ENCODE results near the gene LITAF.

The LITAF gene

DNA sequence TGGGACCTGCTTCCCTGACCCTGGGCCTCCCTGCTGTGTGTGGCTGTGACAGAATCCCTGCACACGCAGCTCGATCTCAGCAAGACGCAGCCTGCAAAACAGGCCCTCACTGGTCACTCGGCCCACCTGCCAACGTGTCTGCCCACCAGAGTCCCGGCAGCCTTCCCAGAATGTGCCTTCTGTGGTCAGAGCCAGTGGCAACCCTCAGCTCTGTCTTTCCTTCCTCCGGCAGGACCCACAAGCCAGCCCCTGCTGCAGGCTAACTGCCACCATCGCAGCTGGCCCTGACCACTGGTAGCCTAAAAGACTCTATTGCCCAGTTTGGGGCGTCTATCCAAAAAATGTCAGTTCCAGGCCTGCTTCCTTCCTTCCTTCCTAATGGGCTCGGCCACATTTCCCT is 83.2 kb downstream of the LITAF start:
- H3K9ac ChIP-seq (ENCODE audit: low read length) = no peak overlapping the region
- no peak overlapping the region for H3K4me3 ChIP-seq (ENCODE audit: insufficient read depth, low read length, poor library complexity, severe bottlenecking)
- no peaks in the 10 kb centered on the region for H3K27me3 ChIP-seq (ENCODE audit: low read length)
- H3K36me3 ChIP-seq (ENCODE audit: low read length) = no peaks in the 10 kb centered on the region
- TF ChIP-seq, protein P1, sequence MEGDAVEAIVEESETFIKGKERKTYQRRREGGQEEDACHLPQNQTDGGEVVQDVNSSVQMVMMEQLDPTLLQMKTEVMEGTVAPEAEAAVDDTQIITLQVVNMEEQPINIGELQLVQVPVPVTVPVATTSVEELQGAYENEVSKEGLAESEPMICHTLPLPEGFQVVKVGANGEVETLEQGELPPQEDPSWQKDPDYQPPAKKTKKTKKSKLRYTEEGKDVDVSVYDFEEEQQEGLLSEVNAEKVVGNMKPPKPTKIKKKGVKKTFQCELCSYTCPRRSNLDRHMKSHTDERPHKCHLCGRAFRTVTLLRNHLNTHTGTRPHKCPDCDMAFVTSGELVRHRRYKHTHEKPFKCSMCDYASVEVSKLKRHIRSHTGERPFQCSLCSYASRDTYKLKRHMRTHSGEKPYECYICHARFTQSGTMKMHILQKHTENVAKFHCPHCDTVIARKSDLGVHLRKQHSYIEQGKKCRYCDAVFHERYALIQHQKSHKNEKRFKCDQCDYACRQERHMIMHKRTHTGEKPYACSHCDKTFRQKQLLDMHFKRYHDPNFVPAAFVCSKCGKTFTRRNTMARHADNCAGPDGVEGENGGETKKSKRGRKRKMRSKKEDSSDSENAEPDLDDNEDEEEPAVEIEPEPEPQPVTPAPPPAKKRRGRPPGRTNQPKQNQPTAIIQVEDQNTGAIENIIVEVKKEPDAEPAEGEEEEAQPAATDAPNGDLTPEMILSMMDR (IDR thresholded peaks at IDR 0.05; ENCODE audit: insufficient read depth, low read length, poor library complexity, severe bottlenecking) = no peak
- TF ChIP-seq EZH2phosphoT487 (conservative IDR thresholded peaks at IDR 0.05; ENCODE audit: low read length) = no peak
- H3K9me2 ChIP-seq (replicated peaks; ENCODE audit: insufficient read depth, low read length) = no peaks in the 10 kb centered on the region
- no peaks in the 10 kb centered on the region for H3F3A ChIP-seq (ENCODE audit: insufficient read depth)
- no peaks in the 10 kb centered on the region for H4K20me1 ChIP-seq (ENCODE audit: low read depth, low read length)
- no peaks in the 10 kb centered on the region for H3K9me3 ChIP-seq (ENCODE audit: insufficient read depth, low read length)
- no peaks in the 10 kb centered on the region for H3K79me2 ChIP-seq (ENCODE audit: insufficient read depth, low read length)
- no peak overlapping the region for H2AFZ ChIP-seq (ENCODE audit: low read depth, low read length, severe bottlenecking)
- H3K27ac ChIP-seq (ENCODE audit: low read depth, low read length) = no peak overlapping the region
- no peak overlapping the region for H3K4me2 ChIP-seq (ENCODE audit: low read depth, low read length, poor library complexity, severe bottlenecking)

GRCh38 chr16:11502239-11502638 is 84.5 kb downstream of the LITAF start:
- no peaks in the 10 kb centered on the region for H3K9me2 ChIP-seq (replicated peaks; ENCODE audit: insufficient read depth, low read length)
- H3K4me2 ChIP-seq (ENCODE audit: low read depth, low read length, poor library complexity, severe bottlenecking) = no peak overlapping the region
- H3F3A ChIP-seq (ENCODE audit: insufficient read depth) = peaks cover 7% of the 10 kb centered on the region; the same call in 1 of the 2 replicates
- TF ChIP-seq EZH2phosphoT487 (conservative IDR thresholded peaks at IDR 0.05; ENCODE audit: low read length) = no peak
- TF ChIP-seq, protein P1 (IDR thresholded peaks at IDR 0.05; ENCODE audit: insufficient read depth, low read length, poor library complexity, severe bottlenecking) = no peak
- no peak overlapping the region for H3K9ac ChIP-seq (ENCODE audit: low read length)
- H3K27me3 ChIP-seq (ENCODE audit: low read length) = no peaks in the 10 kb centered on the region
- H3K27ac ChIP-seq (ENCODE audit: low read depth, low read length) = no peak overlapping the region
- no peaks in the 10 kb centered on the region for H4K20me1 ChIP-seq (ENCODE audit: low read depth, low read length)
- H3K36me3 ChIP-seq (ENCODE audit: low read length) = no peaks in the 10 kb centered on the region
- H3K9me3 ChIP-seq (ENCODE audit: insufficient read depth, low read length) = no peaks in the 10 kb centered on the region
- H3K79me2 ChIP-seq (ENCODE audit: insufficient read depth, low read length) = no peaks in the 10 kb centered on the region
- H2AFZ ChIP-seq (ENCODE audit: low read depth, low read length, severe bottlenecking) = no peak overlapping the region
- no peak overlapping the region for H3K4me3 ChIP-seq (ENCODE audit: insufficient read depth, low read length, poor library complexity, severe bottlenecking)

- Histone ChIP-seq H2AFZ (ENCODE audit: low read depth, low read length, severe bottlenecking) (no peak overlapping the region), H3K27ac (ENCODE audit: low read depth, low read length) (no peak overlapping the region), H3K27me3 (ENCODE audit: low read length) (no peaks in the 10 kb centered on the region), H3K4me2 (ENCODE audit: low read depth, low read length, poor library complexity, severe bottlenecking) (no peak overlapping the region), H3K36me3 (ENCODE audit: low read length) (no peaks in the 10 kb centered on the region), H4K20me1 (ENCODE audit: low read depth, low read length) (no peaks in the 10 kb centered on the region), H3K79me2 (ENCODE audit: insufficient read depth, low read length) (no peaks in the 10 kb centered on the region), H3K9ac (ENCODE audit: low read length) (no peak overlapping the region), H3K9me3 (ENCODE audit: insufficient read depth, low read length) (no peaks in the 10 kb centered on the region), H3F3A (ENCODE audit: insufficient read depth) (peaks cover 7% of the 10 kb centered on the region; the same call in 1 of the 2 replicates), H3K9me2 (replicated peaks; ENCODE audit: insufficient read depth, low read length) (no peaks in the 10 kb centered on the region), H3K4me3 (ENCODE audit: insufficient read depth, low read length, poor library complexity, severe bottlenecking) (no peak overlapping the region)
- TF ChIP-seq, protein P1 (IDR thresholded peaks at IDR 0.05; ENCODE audit: insufficient read depth, low read length, poor library complexity, severe bottlenecking) = no peak
- TF ChIP-seq EZH2phosphoT487 (conservative IDR thresholded peaks at IDR 0.05; ENCODE audit: low read length) = no peak
Observed at GRCh38 chr16:11501632-11502031, 85.1 kb downstream of the LITAF start.

Measured in SU-DHL-6 (cell line).